Chondrocyte (in vitro differentiated cells): ENCODE results near the gene PM20D2. TPM values are rescaled to one million over a fixed set of nuclear protein-coding genes. Genes with fewer than 3 reads are reported as not detected.

Experiments used
- DNase-seq: peaks from one replicate; pipeline ENCODE4 v3.0.0; 2021; ENCODE audit warnings: mixed read lengths, low spot score
- H3K27ac Mint-ChIP-seq: one replicate; pipeline ENCODE4 v1.8.0; 2021; ENCODE audit warnings: mild to moderate bottlenecking, moderate library complexity, mixed read lengths; ENCODE audit not compliant: unreplicated experiment
- H3K27me3 Mint-ChIP-seq: 2 replicates; pipeline ENCODE4 v1.8.0; 2021; ENCODE audit warnings: low read depth, mixed read lengths
- H3K36me3 Mint-ChIP-seq: 2 replicates; pipeline ENCODE4 v1.8.0; 2021; ENCODE audit warnings: low read depth, mixed read lengths
- H3K4me1 Mint-ChIP-seq: 2 replicates; pipeline ENCODE4 v1.8.0; 2021; ENCODE audit warnings: low read depth, mild to moderate bottlenecking, mixed read lengths
- H3K4me3 Mint-ChIP-seq: one replicate; pipeline ENCODE4 v1.8.0; 2021; ENCODE audit warnings: mild to moderate bottlenecking, moderate library complexity, mixed read lengths; ENCODE audit not compliant: unreplicated experiment
- H3K9me3 Mint-ChIP-seq: 2 replicates; pipeline ENCODE4 v1.8.0; 2021; ENCODE audit warnings: low read depth, mixed read lengths
- total RNA-seq: library from RNA; stranded (reverse); gene quantifications from 3 replicates; pipeline ENCODE4 v1.2.1, GENCODE V29; 2021
- TF ChIP-seq, protein P1 (sequence below): fragments of 200-600 bp; sonication (generic); IDR thresholded peaks from 2 replicates; pipeline ENCODE4 v1.5.0; 2021; ENCODE audit warnings: antibody characterized with exemption, mild to moderate bottlenecking, moderate library complexity

The PM20D2 gene
- total RNA-seq, 1 donor from 2014 or later: 6.2 TPM

DNA sequence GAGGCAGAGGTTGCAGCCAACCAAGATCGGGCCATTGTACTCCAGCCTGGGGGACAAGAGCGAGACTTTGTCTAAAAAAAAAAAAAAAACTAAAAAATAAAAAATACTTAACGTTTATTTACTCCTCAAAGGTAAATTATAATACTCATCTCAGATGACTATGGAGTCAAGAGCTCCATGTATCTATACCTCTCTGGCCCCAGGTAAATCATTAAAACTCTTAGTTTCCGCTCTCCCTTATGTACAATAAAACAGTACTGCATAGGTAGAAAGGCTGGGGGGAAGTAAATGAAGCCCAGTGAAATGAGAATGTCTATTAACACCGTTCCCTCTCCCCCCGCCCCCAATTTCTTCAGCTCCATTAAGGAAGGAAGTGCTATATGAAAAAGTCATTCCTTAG lies 29.2 kb upstream of the PM20D2 start:
- no peaks in the 10 kb centered on the region for H3K9me3 Mint-ChIP-seq
- peaks cover 11% of the 10 kb centered on the region for H3K4me1 Mint-ChIP-seq

GRCh38 chr6:89117211-89118108 lies 28.4 kb upstream of the PM20D2 start, which contains the start of gene SRSF12:
Gene SRSF12 (minus strand): TSS chr6:89118071. CDS start chr6:89117887, 184 bp downstream.
- H3K4me1 Mint-ChIP-seq: peaks cover 11% of the 10 kb centered on the region
- no peaks in the 10 kb centered on the region for H3K27me3 Mint-ChIP-seq
- peak within 1 kb of the TSS; percentile 82 for H3K4me3 Mint-ChIP-seq
- no peaks in the 10 kb centered on the region for H3K9me3 Mint-ChIP-seq
- H3K36me3 Mint-ChIP-seq: no peaks in the 10 kb centered on the region
- DNase-seq: no peak
- TF ChIP-seq, protein P1, sequence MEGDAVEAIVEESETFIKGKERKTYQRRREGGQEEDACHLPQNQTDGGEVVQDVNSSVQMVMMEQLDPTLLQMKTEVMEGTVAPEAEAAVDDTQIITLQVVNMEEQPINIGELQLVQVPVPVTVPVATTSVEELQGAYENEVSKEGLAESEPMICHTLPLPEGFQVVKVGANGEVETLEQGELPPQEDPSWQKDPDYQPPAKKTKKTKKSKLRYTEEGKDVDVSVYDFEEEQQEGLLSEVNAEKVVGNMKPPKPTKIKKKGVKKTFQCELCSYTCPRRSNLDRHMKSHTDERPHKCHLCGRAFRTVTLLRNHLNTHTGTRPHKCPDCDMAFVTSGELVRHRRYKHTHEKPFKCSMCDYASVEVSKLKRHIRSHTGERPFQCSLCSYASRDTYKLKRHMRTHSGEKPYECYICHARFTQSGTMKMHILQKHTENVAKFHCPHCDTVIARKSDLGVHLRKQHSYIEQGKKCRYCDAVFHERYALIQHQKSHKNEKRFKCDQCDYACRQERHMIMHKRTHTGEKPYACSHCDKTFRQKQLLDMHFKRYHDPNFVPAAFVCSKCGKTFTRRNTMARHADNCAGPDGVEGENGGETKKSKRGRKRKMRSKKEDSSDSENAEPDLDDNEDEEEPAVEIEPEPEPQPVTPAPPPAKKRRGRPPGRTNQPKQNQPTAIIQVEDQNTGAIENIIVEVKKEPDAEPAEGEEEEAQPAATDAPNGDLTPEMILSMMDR: peak; percentile 35
- peak within 1 kb of the TSS; percentile 2 for H3K27ac Mint-ChIP-seq

More for the DNA sequence above, 29.2 kb upstream of the PM20D2 start:
- Mint-ChIP-seq H3K4me3 (peak overlapping the region; percentile 82), H3K27me3 (no peaks in the 10 kb centered on the region), H3K27ac (no peak overlapping the region), H3K36me3 (no peaks in the 10 kb centered on the region)
- TF ChIP-seq, protein P1: no peak
- no peak for DNase-seq

DNA sequence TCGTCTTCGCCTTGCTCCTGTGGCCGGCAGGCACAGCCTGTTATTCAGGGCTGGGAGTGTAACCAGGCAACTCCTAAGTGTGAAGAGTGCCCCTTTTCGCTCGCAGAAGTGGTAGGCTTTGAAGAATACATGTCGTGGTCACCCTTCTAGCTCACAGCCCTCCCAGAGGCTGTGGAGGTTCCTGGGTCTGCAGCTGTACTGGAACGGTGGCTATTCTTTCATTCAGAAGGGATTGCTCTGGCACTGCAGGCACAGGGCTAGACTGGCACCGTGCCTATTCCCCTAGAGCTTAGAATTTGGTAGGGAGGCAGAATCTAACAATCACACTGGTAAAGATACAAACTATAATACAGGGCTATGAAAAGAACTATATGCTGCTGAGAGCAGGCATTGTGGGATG lies 26.9 kb upstream of the PM20D2 start:
- Mint-ChIP-seq H3K4me1 (peaks cover 11% of the 10 kb centered on the region), H3K27ac (peak overlapping the region; percentile 13), H3K27me3 (no peaks in the 10 kb centered on the region), H3K36me3 (no peaks in the 10 kb centered on the region), H3K9me3 (no peaks in the 10 kb centered on the region), H3K4me3 (peak overlapping the region; percentile 64)
- TF ChIP-seq, protein P1: no peak
- DNase-seq: no peak

DNA sequence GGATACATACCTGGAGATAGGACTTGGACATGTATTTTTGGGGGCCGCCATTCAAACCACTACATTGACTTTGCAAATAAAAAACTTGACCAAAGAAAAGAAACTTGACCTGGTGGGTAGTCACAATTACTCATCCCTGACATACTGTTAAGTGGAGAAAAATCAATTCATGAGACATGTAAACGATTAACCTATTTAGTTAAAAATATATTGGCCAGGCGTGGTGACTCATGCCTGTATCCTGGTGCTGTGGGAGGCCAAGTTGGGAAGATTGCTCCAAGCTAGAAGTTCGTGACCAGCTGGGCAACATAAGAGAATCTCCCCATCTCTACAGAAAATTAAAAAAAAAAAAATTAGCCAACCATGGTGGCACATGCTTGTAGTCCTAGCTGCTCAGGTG lies 25.5 kb upstream of the PM20D2 start:
- TF ChIP-seq, protein P1: no peak
- Mint-ChIP-seq H3K4me3 (no peak overlapping the region), H3K27me3 (no peaks in the 10 kb centered on the region), H3K9me3 (no peaks in the 10 kb centered on the region), H3K27ac (no peak overlapping the region), H3K4me1 (peaks cover 11% of the 10 kb centered on the region), H3K36me3 (no peaks in the 10 kb centered on the region)
- no peak for DNase-seq

DNA sequence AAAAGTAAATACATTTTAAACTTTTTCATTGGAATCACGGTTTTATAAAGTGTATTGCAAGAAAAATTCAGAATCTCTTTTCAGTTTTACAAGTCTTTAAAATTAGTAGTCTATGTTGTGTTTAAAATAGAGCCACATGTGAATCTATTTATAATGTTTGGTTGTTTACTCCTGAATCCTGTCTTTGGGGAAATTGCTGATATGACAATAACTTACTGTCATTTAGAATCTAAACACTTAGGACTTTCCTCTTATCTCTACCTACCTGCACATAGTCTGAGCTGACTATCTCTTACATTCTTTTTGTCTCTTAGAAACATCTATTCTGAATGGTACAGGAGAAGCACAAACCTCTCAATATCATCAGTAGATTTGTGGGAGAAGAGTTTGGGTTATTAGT lies 23.9 kb upstream of the PM20D2 start:
- Mint-ChIP-seq H3K9me3 (no peaks in the 10 kb centered on the region), H3K27me3 (no peaks in the 10 kb centered on the region), H3K4me1 (peaks cover 3% of the 10 kb centered on the region), H3K27ac (no peak overlapping the region), H3K4me3 (no peak overlapping the region), H3K36me3 (no peaks in the 10 kb centered on the region)
- TF ChIP-seq, protein P1: no peak
- no peak for DNase-seq
